Pancreas (tissue), 10 donors: Measurements from ENCODE around the gene HAL. TPM values are rescaled to one million over a fixed set of nuclear protein-coding genes. Genes with fewer than 3 reads are reported as not detected.

Experiments used
- ATAC-seq, 4 donors: fragments of 200-7000 bp; cut with Tn5 transposase; one replicate each; pipeline versions ENCODE4 v1.8.0 to v1.9.1; 2020; ENCODE audit warnings: mild to moderate bottlenecking in 4 of 4, moderate library complexity in 4 of 4
- DNase-seq, 6 donors: peaks; one replicate each; pipeline ENCODE4 v3.0.0-alpha.2; 2020
- FAIRE-seq: peaks from 2 replicates; lab custom pipeline; 2012; peaks lifted over from hg19 to GRCh38; lab: Jason Lieb, UNC
- H3K27ac ChIP-seq, 4 donors: fragments of 200-600 bp; sonication (generic); 1 replicate in 3 of 4; 2 replicates in 1 of 4; pipeline versions ENCODE4 v1.5.0 to v1.8.0; 2020
- H3K27me3 ChIP-seq, 4 donors: fragments of 200-600 bp; one replicate each; pipeline ENCODE4 v1.8.0; 2021
- H3K36me3 ChIP-seq, 3 donors: fragments of 200-600 bp; sonication (generic) in 1 of 3; one replicate each; pipeline versions ENCODE4 v1.5.0 to v1.8.0; 2020 to 2021
- H3K4me1 ChIP-seq, 3 donors: fragments of 200-600 bp; one replicate each; pipeline ENCODE4 v1.8.0; 2021
- H3K4me3 ChIP-seq, 4 donors: fragments of 200-600 bp; sonication (generic) in 2 of 4; one replicate each; pipeline versions ENCODE4 v1.5.0 to v1.8.0; 2020 to 2021
- H3K9me3 ChIP-seq, 4 donors: fragments of 200-600 bp; one replicate each; pipeline ENCODE4 v1.8.0; 2021
- WGBS, 2 donors: extraction: QIAGEN DNeasy Blood & Tissue Kit; methylation state at CpG; one replicate each; pipeline ENCODE4 v1.1.7; 2013; 5-methylcytosine and 5-hydroxymethylcytosine counted together
- intact Hi-C, 3 donors: fragments of 100-400 bp; cut with DNase I; formaldehyde crosslinking; loops; one replicate each; pipeline versions ENCODE4 v1.11.1 to v1.14.2; 2022
- polyA plus RNA-seq, 2 donors: library from polyadenylated mRNA; stranded (reverse); fragments of 200-250 nt; gene quantifications; one replicate each; pipeline ENCODE4 v1.2.3, GENCODE V29; 2013
- total RNA-seq, 6 donors: library from RNA; stranded (reverse); fragmentation: NEBNext Ultra II Directional in 4 of 6; extraction: Animal tissue kit (Norgen Biotek cat#: 25700) in 4 of 6; gene quantifications; one replicate each; pipeline versions ENCODE4 v1.2.1 to v1.2.4, GENCODE V29; 2021 to 2023
- TF ChIP-seq, protein P1 (sequence below), 4 donors: fragments of 200-600 bp; sonication (generic) in 3 of 4; IDR thresholded peaks; one replicate each; pipeline versions ENCODE4 v1.5.0 to v1.8.0; 2021; ENCODE audit warnings: antibody characterized with exemption in 4 of 4
- donor health status: healthy with polysubstance abuse.
- donor health status: DM: no; HTN: no; CAD: no; lungs with moderate emphysema.
- donor health status: DM: no; HTN: no; CAD: no.
- donor health status: control.
- donor health status: control.
- donor health status: Bipolar disorder and iron deficiency.
- donor health status: DM: yes; HTN: yes; CAD: no.
- donor health status: DM: no; HTN: no; CAD: no.
- donor health status: DM: no; HTN: no; CAD: no.
- donor health status: DM: yes; HTN: yes; CAD: no.

HAL gene
- total and polyA plus RNA-seq, 8 donors = 0.08 to 1.2 (median 0.58) TPM; not detected in 1

DNA sequence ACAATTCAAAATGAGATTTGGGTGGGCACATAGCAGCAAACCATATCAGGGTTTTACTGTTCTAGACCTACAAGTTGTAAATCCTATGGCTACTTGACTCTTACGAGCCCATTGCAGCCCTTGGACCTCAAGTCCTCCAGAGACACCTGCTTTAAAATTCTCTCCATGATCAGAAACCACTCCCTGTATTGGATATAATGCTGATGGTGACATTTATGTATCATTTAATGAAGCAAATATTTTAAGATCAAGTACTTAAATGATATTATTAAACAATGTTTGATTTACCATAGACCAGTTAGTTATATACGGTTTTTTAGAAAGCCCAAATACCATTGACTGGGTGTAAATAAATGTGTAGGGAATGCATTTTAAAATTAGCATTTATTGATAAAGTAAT is 28.8 kb downstream of the HAL start:
- Histone ChIP-seq H3K4me1 (no peaks in the 10 kb centered on the region), H3K9me3 (no peaks in the 10 kb centered on the region), H3K36me3 (no peaks in the 10 kb centered on the region), H3K27me3 (no peaks in the 10 kb centered on the region), H3K4me3 (no peak overlapping the region), H3K27ac (no peak overlapping the region)
- DNase-seq (no peak), FAIRE-seq (no peak), ATAC-seq (no peak)
- TF ChIP-seq, protein P1, sequence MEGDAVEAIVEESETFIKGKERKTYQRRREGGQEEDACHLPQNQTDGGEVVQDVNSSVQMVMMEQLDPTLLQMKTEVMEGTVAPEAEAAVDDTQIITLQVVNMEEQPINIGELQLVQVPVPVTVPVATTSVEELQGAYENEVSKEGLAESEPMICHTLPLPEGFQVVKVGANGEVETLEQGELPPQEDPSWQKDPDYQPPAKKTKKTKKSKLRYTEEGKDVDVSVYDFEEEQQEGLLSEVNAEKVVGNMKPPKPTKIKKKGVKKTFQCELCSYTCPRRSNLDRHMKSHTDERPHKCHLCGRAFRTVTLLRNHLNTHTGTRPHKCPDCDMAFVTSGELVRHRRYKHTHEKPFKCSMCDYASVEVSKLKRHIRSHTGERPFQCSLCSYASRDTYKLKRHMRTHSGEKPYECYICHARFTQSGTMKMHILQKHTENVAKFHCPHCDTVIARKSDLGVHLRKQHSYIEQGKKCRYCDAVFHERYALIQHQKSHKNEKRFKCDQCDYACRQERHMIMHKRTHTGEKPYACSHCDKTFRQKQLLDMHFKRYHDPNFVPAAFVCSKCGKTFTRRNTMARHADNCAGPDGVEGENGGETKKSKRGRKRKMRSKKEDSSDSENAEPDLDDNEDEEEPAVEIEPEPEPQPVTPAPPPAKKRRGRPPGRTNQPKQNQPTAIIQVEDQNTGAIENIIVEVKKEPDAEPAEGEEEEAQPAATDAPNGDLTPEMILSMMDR (IDR thresholded peaks at IDR 0.05) = no peak
- intact Hi-C loops = no loop called here
- WGBS, 2 donors = 95 to 96% methylated on average over 2 of the region's 2 CpGs

DNA sequence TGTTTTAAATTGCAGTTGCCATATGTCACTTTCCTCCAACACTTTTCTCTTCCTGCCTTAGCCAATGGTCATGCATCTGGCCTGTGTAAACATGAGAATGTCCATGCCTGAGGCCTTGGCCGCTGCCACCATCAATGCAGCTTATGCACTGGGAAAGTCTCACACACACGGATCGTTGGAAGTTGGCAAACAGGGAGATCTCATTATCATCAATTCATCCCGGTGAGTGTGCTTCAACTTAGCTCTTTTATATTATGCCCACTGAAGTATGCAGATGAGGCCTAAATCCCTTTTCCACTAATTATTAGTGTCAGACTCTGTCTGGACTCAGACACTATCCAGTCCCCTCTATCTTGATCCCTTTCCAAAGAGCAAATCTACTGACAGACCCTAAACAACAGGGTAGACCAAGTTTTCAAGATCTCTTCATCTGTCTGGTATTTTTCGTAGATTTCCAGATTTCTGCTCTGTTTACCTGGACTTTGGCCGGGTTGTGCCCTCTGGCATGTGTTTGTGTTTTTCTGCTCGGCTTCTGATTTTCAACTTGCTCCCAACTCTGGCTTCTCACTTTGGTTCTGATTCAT is 29.8 kb downstream of the HAL start:
- Histone ChIP-seq H3K36me3 (no peaks in the 10 kb centered on the region), H3K4me1 (no peaks in the 10 kb centered on the region), H3K27ac (no peak overlapping the region), H3K9me3 (no peaks in the 10 kb centered on the region), H3K4me3 (no peak overlapping the region), H3K27me3 (no peaks in the 10 kb centered on the region)
- intact Hi-C loops = no loop called here
- DNase-seq (no peak), FAIRE-seq (no peak), ATAC-seq (no peak)
- WGBS, 2 donors = 38 to 41% methylated on average over 7 of the region's 7 CpGs
- TF ChIP-seq, protein P1 (IDR thresholded peaks at IDR 0.05) = no peak

DNA sequence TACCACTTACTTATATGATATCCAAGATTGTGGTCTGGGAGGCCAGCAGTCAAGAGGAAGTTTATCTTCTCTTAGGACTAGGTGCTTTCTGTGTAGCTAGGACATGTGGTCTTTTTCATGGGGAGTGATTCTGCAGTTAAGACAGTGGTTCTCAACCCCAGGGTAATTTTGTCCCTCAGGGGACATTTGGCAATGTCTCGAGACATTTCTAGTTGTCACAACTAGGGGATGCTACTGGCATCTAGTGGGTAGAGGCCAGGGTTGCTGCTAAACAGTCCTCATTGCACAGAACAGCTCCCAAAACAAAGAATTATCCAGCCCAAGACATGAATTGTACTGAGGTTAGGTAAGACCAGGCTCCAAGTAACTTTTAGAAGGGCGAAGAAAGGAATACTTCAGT is 33.0 kb downstream of the HAL start:
- TF ChIP-seq, protein P1 (IDR thresholded peaks at IDR 0.05) = no peak
- ATAC-seq = no peak

DNA sequence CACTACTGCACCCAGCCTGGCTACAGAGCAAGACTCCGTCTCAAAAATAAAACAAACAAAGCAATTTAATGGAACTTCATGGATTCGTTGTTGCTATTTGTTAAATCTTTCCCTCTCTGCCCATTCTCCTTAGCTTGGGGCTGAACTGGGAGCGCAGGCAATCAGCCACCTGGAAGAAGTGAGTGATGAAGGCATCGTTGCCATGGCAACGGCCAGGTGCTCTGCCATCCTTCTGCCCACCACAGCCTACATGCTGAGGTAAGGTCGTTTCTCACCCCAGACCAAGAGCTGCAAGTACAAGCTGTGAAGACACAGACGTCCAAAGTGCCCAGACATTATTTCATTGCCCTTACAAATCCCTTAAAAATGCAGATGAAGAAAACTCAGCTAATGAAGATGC is 33.9 kb downstream of the HAL start:
- 49 to 64% methylated on average over 7 of the region's 7 CpGs for WGBS, 2 donors
- intact Hi-C loops = no loop called here
- H3K4me3 ChIP-seq = no peak overlapping the region

More for the DNA sequence above, 33.0 kb downstream of the HAL start:
- DNase-seq = no peak
- Histone ChIP-seq H3K27me3 (no peaks in the 10 kb centered on the region), H3K36me3 (no peaks in the 10 kb centered on the region), H3K4me3 (no peak overlapping the region), H3K27ac (no peak overlapping the region), H3K4me1 (no peaks in the 10 kb centered on the region), H3K9me3 (no peaks in the 10 kb centered on the region)
- intact Hi-C loops = no loop called here
- 83 to 94% methylated on average over 2 of the region's 2 CpGs for WGBS, 2 donors
- FAIRE-seq = no peak

GRCh38 chr12:95960241-95960640 is 35.9 kb downstream of the HAL start:
- ATAC-seq (no peak), DNase-seq (no peak), FAIRE-seq (no peak)
- H3K36me3 ChIP-seq = no peaks in the 10 kb centered on the region
- H3K9me3 ChIP-seq = no peaks in the 10 kb centered on the region
- TF ChIP-seq, protein P1 (IDR thresholded peaks at IDR 0.05) = no peak
- intact Hi-C loops = no loop called here
- H3K4me1 ChIP-seq = no peaks in the 10 kb centered on the region
- no peak overlapping the region for H3K4me3 ChIP-seq
- H3K27ac ChIP-seq = no peak overlapping the region
- WGBS, 2 donors = 30 to 37% methylated on average over 5 of the region's 5 CpGs
- no peaks in the 10 kb centered on the region for H3K27me3 ChIP-seq

More for the DNA sequence above, 33.9 kb downstream of the HAL start:
- no peaks in the 10 kb centered on the region for H3K4me1 ChIP-seq
- H3K27me3 ChIP-seq = no peaks in the 10 kb centered on the region
- DNase-seq (no peak), FAIRE-seq (no peak), ATAC-seq (no peak)
- H3K9me3 ChIP-seq = no peaks in the 10 kb centered on the region
- no peaks in the 10 kb centered on the region for H3K36me3 ChIP-seq
- TF ChIP-seq, protein P1 (IDR thresholded peaks at IDR 0.05) = no peak
- H3K27ac ChIP-seq = no peak overlapping the region
